IPS-20b (cell line): ENCODE measurements around the gene FBLN5.
"Not testable (repeated sequence)": the region's sequence is repeated elsewhere in the genome, so short reads cannot be mapped to it uniquely, and the experiment has no call there.

Experiments
- H3K27ac ChIP-seq: one replicate; pipeline ENCODE4 v1.5.1; 2013; ENCODE audit warnings: low read length
- H3K27me3 ChIP-seq: 2 replicates; pipeline ENCODE4 v1.6.1; 2013; ENCODE audit warnings: mild to moderate bottlenecking, low read length, inconsistent platforms; ENCODE audit not compliant: insufficient read depth
- H3K36me3 ChIP-seq: 2 replicates; pipeline ENCODE4 v1.6.1; 2013; ENCODE audit warnings: low read depth, mild to moderate bottlenecking, inconsistent platforms, low read length, moderate library complexity; ENCODE audit not compliant: insufficient read depth
- H3K4me1 ChIP-seq: 2 replicates; pipeline ENCODE4 v1.6.1; 2013; ENCODE audit warnings: mild to moderate bottlenecking, control low read depth, inconsistent platforms, low read length, moderate library complexity; ENCODE audit not compliant: insufficient read depth
- H3K4me3 ChIP-seq: 2 replicates; pipeline ENCODE4 v1.5.1; 2013; ENCODE audit warnings: mild to moderate bottlenecking, low read length, inconsistent platforms
- H3K9ac ChIP-seq: 2 replicates; pipeline ENCODE4 v1.6.1; 2013; ENCODE audit warnings: low read depth, mild to moderate bottlenecking, inconsistent platforms, low read length, moderate library complexity
- H3K9me3 ChIP-seq: 2 replicates; pipeline ENCODE4 v1.6.1; 2013; ENCODE audit warnings: mild to moderate bottlenecking, low read depth, low read length, inconsistent platforms; ENCODE audit not compliant: insufficient read depth

The FBLN5 gene

GRCh38 chr14:91877376-91877915 is 70.0 kb downstream of the FBLN5 start:
- Histone ChIP-seq H3K36me3 (no peaks in the 10 kb centered on the region), H3K4me3 (no peak overlapping the region)

GRCh38 chr14:91876492-91876891 is 71.0 kb downstream of the FBLN5 start:
- no peak overlapping the region for H3K9ac ChIP-seq
- no peaks in the 10 kb centered on the region for H3K36me3 ChIP-seq
- no peaks in the 10 kb centered on the region for H3K27me3 ChIP-seq
- H3K4me1 ChIP-seq: no peaks in the 10 kb centered on the region
- no peaks in the 10 kb centered on the region for H3K9me3 ChIP-seq
- no peak overlapping the region for H3K27ac ChIP-seq
- H3K4me3 ChIP-seq: no peak overlapping the region

More at GRCh38 chr14:91877376-91877915, 70.0 kb downstream of the FBLN5 start:
- Histone ChIP-seq H3K27me3 (no peaks in the 10 kb centered on the region), H3K27ac (no peak overlapping the region), H3K9ac (no peak overlapping the region), H3K9me3 (no peaks in the 10 kb centered on the region), H3K4me1 (no peaks in the 10 kb centered on the region)

GRCh38 chr14:91875525-91876286 is 71.8 kb downstream of the FBLN5 start:
- H3K36me3 ChIP-seq: no peaks in the 10 kb centered on the region
- H3K4me3 ChIP-seq: no peak overlapping the region
- no peak overlapping the region for H3K9ac ChIP-seq
- H3K4me1 ChIP-seq: no peaks in the 10 kb centered on the region
- H3K9me3 ChIP-seq: no peaks in the 10 kb centered on the region
- no peaks in the 10 kb centered on the region for H3K27me3 ChIP-seq
- no peak overlapping the region for H3K27ac ChIP-seq

GRCh38 chr14:91873471-91874415 is 73.8 kb downstream of the FBLN5 start:
- no peak overlapping the region for H3K27ac ChIP-seq
- no peak overlapping the region for H3K9ac ChIP-seq
- H3K9me3 ChIP-seq: no peaks in the 10 kb centered on the region
- peaks cover 9% of the 10 kb centered on the region; the same call in 1 of the 2 replicates for H3K4me1 ChIP-seq
- H3K4me3 ChIP-seq: no peak overlapping the region
- no peaks in the 10 kb centered on the region for H3K36me3 ChIP-seq
- no peaks in the 10 kb centered on the region for H3K27me3 ChIP-seq

- Histone ChIP-seq H3K9ac (no peak overlapping the region), H3K27ac (no peak overlapping the region), H3K9me3 (no peaks in the 10 kb centered on the region), H3K4me3 (no peak overlapping the region), H3K36me3 (no peaks in the 10 kb centered on the region), H3K4me1 (peaks cover 9% of the 10 kb centered on the region; the same call in 1 of the 2 replicates), H3K27me3 (no peaks in the 10 kb centered on the region)
Observed at GRCh38 chr14:91872517-91873470, 74.7 kb downstream of the FBLN5 start.

- no peaks in the 10 kb centered on the region for H3K27me3 ChIP-seq
- no peak overlapping the region for H3K9ac ChIP-seq
- H3K4me3 ChIP-seq: no peak overlapping the region
- peaks cover 9% of the 10 kb centered on the region; the same call in 1 of the 2 replicates for H3K4me1 ChIP-seq
- H3K9me3 ChIP-seq: no peaks in the 10 kb centered on the region
- H3K27ac ChIP-seq: no peak overlapping the region
- H3K36me3 ChIP-seq: no peaks in the 10 kb centered on the region
Observed at GRCh38 chr14:91872011-91872501, 75.4 kb downstream of the FBLN5 start.

GRCh38 chr14:91871401-91871800 is 76.1 kb downstream of the FBLN5 start:
- H3K36me3 ChIP-seq, H3K27me3 ChIP-seq, H3K9me3 ChIP-seq, H3K9ac ChIP-seq, H3K4me3 ChIP-seq, H3K27ac ChIP-seq, H3K4me1 ChIP-seq: not testable (repeated sequence)

- no peaks in the 10 kb centered on the region for H3K27me3 ChIP-seq
- no peaks in the 10 kb centered on the region for H3K9me3 ChIP-seq
- H3K36me3 ChIP-seq: no peaks in the 10 kb centered on the region
- no peak overlapping the region for H3K27ac ChIP-seq
- H3K4me3 ChIP-seq: no peak overlapping the region
- H3K4me1 ChIP-seq: peaks cover 9% of the 10 kb centered on the region; the same call in 1 of the 2 replicates
- no peak overlapping the region for H3K9ac ChIP-seq
Observed at GRCh38 chr14:91870890-91871289, 76.6 kb downstream of the FBLN5 start.

- H3K4me1 ChIP-seq: peaks cover 9% of the 10 kb centered on the region; the same call in 1 of the 2 replicates
- H3K36me3 ChIP-seq: no peaks in the 10 kb centered on the region
- H3K4me3 ChIP-seq: no peak overlapping the region
- H3K9ac ChIP-seq: no peak overlapping the region
- no peaks in the 10 kb centered on the region for H3K9me3 ChIP-seq
- H3K27ac ChIP-seq: no peak overlapping the region
- no peaks in the 10 kb centered on the region for H3K27me3 ChIP-seq
Observed at GRCh38 chr14:91870001-91870400, 77.5 kb downstream of the FBLN5 start.

- Histone ChIP-seq H3K4me1 (peaks cover 9% of the 10 kb centered on the region; the same call in 1 of the 2 replicates), H3K9ac (no peak overlapping the region), H3K27me3 (no peaks in the 10 kb centered on the region), H3K4me3 (no peak overlapping the region), H3K9me3 (no peaks in the 10 kb centered on the region), H3K36me3 (no peaks in the 10 kb centered on the region), H3K27ac (no peak overlapping the region)
Observed at GRCh38 chr14:91869556-91869955, 77.9 kb downstream of the FBLN5 start.
